ENCODE measurements around the gene SLC38A2. TPM values are rescaled to one million over a fixed set of nuclear protein-coding genes. Genes with fewer than 3 reads are reported as not detected.

SLC38A2 gene
- total RNA-seq, 1 experiment from 2014 or later = 453 TPM

GRCh38 chr12:46369095-46369473, 3.5 kb downstream of the SLC38A2 start:
- Histone ChIP-seq H2BK12ac (ENCODE audit: insufficient read length, low read depth, low read length) (no peak overlapping the region), H3K9ac (ENCODE audit: extremely low read depth, insufficient read length, low read length) (peak overlapping the region; percentile 1), H3K4me2 (ENCODE audit: insufficient read depth, insufficient read length, low read length) (peak overlapping the region; percentile 47), H3K9me3 (ENCODE audit: control insufficient read depth, low read depth, low read length) (no peaks in the 10 kb centered on the region), H3K56ac (ENCODE audit: insufficient read length, low read depth, low read length) (no peak overlapping the region), H4K5ac (ENCODE audit: insufficient read length, low read depth, low read length) (no peak overlapping the region), H2AFZ (ENCODE audit: low read length) (no peak overlapping the region), H3K23ac (ENCODE audit: insufficient read length, low read depth, low read length) (no peak overlapping the region), H3T11ph (ENCODE audit: low read length) (no peak overlapping the region), H4K91ac (ENCODE audit: insufficient read length, low read depth, low read length) (no peak overlapping the region), H3K79me1 (ENCODE audit: insufficient read depth, low read depth, low read length, poor library complexity, severe bottlenecking) (peaks cover 4% of the 10 kb centered on the region), H2BK15ac (ENCODE audit: low read depth, low read length) (no peak overlapping the region), H3K4me1 (ENCODE audit: insufficient read depth, low read length) (no peaks in the 10 kb centered on the region), H3K27me3 (ENCODE audit: insufficient read depth, low read length) (no peaks in the 10 kb centered on the region), H4K8ac (replicated peaks; ENCODE audit: insufficient read length, low read depth, low read length) (no peak overlapping the region), H2AK5ac (ENCODE audit: insufficient read length, low read length) (no peak overlapping the region), H2BK20ac (ENCODE audit: low read depth, low read length, poor library complexity, severe bottlenecking) (no peak overlapping the region), H2BK120ac (ENCODE audit: low read depth, low read length, poor library complexity, severe bottlenecking) (no peak overlapping the region), H3K23me2 (ENCODE audit: insufficient read length, low read depth, low read length, poor library complexity, severe bottlenecking) (peaks cover 10% of the 10 kb centered on the region), H2BK5ac (ENCODE audit: insufficient read length, low read length) (no peak overlapping the region), H3K14ac (ENCODE audit: insufficient read depth, low read length) (no peak overlapping the region), H3K27ac (ENCODE audit: insufficient read length, low read depth, low read length) (no peak overlapping the region), H4K20me1 (ENCODE audit: control insufficient read depth, insufficient read depth, insufficient read length) (peaks cover 2% of the 10 kb centered on the region), H3K79me2 (ENCODE audit: insufficient read depth, low read length) (peaks cover 21% of the 10 kb centered on the region; the same call in 1 of the 2 replicates), H3K4ac (ENCODE audit: low read depth, low read length) (no peak overlapping the region), H3K18ac (ENCODE audit: insufficient read length, low read depth, low read length) (no peak overlapping the region)
- no peak for TF ChIP-seq CTCF (conservative IDR thresholded peaks at IDR 0.05)
- H3K4me3 Mint-ChIP-seq = peak overlapping the region; percentile 97 to 99
- peak overlapping the region in 1 of 3 experiments; percentile 34; a peak in 1 of 7 replicates for H3K27ac Mint-ChIP-seq
- H3K36me3 Mint-ChIP-seq (ENCODE audit: insufficient read depth in 1 of 3, low read depth in 3 of 3) = peaks cover 69 to 80% (median 73%) of the 10 kb centered on the region in 3 experiments
- peaks cover 34 to 38% of the 10 kb centered on the region in 2 experiments for H3K4me1 Mint-ChIP-seq
- no peak for DNase-seq
- no CpG with 5 or more reads among the region's 4 CpGs for WGBS (ENCODE audit: extremely low coverage, insufficient read length, low lambda C conversion rate)
- peaks cover 5 to 8% of the 10 kb centered on the region in 2 experiments; a peak in 4 of 5 replicates for H3K9me3 Mint-ChIP-seq
- H3K27me3 Mint-ChIP-seq (ENCODE audit: low read depth) = peaks cover 2% of the 10 kb centered on the region; the same call in 1 of the 2 replicates
